Left cardiac atrium (tissue), 4 donors: Measurements from ENCODE around the gene C2CD3. TPM values are rescaled to one million over a fixed set of nuclear protein-coding genes. Genes with fewer than 3 reads are reported as not detected.
"Not testable (repeated sequence)": the region's sequence is repeated elsewhere in the genome, so short reads cannot be mapped to it uniquely, and the experiment has no call there.

ENCODE experiments used
- ATAC-seq, 2 donors: fragments of 200-7000 bp; cut with Tn5 transposase; one replicate each; pipeline ENCODE4 v1.9.1; 2020; ENCODE audit warnings: mild to moderate bottlenecking in 2 of 2, moderate library complexity in 2 of 2
- DNase-seq: peaks from one replicate; pipeline ENCODE4 v3.0.0-alpha.2; 2020
- intact Hi-C, 2 donors: fragments of 100-400 bp; cut with DNase I; formaldehyde crosslinking; loops; one replicate each; pipeline versions ENCODE4 v1.14.1 to v1.15.1; 2022 to 2023
- total RNA-seq, 2 donors: library from RNA; stranded (reverse); fragmentation: NEBNext Ultra II Directional; extraction: Animal tissue kit (Norgen Biotek cat#: 25700); gene quantifications; one replicate each; pipeline ENCODE4 v1.2.1, GENCODE V29; 2021
- donor health status: DM: no; HTN: yes; CAD: no.
- donor health status: DM: no; HTN: yes; CAD: no; lungs with severe emphysema.
- donor health status: DM: yes; HTN: yes; CAD: no.
- donor health status: Dilated cardiomyopathy.

The C2CD3 gene
- total RNA-seq, 2 donors from 2014 or later = 12.2 to 17.9 TPM

- ATAC-seq = no peak
- intact Hi-C loops = no loop called here
- DNase-seq = no peak
These were observed 7.9 kb downstream of the C2CD3 start for GRCh38 chr11:74162681-74163467.

- no peak for ATAC-seq
- no peak for DNase-seq
- intact Hi-C loops = no loop called here
These were observed 11.2 kb downstream of the C2CD3 start for GRCh38 chr11:74159642-74160041.

- DNase-seq (no peak), ATAC-seq (no peak)
- intact Hi-C loops = no loop called here
These were observed 13.6 kb downstream of the C2CD3 start for GRCh38 chr11:74157169-74157568.

- no peak for DNase-seq
- intact Hi-C loops = no loop called here
These were observed 16.1 kb downstream of the C2CD3 start for GRCh38 chr11:74154620-74155281.

GRCh38 chr11:74153224-74153623 lies 17.6 kb downstream of the C2CD3 start:
- ATAC-seq = no peak
- intact Hi-C loops = no loop called here
- DNase-seq = no peak

More at GRCh38 chr11:74154620-74155281, 16.1 kb downstream of the C2CD3 start:
- no peak for ATAC-seq

GRCh38 chr11:74147199-74147929 lies 23.4 kb downstream of the C2CD3 start:
- DNase-seq = no peak
- intact Hi-C loops = no loop called here
- ATAC-seq = peak in 1 of 2 donors; percentile 23

- ATAC-seq = no peak
- intact Hi-C loops = no loop called here
- DNase-seq = no peak
These were observed 26.2 kb downstream of the C2CD3 start for GRCh38 chr11:74144592-74144991.

GRCh38 chr11:74142624-74143023 lies 28.2 kb downstream of the C2CD3 start:
- ATAC-seq = no peak
- intact Hi-C loops = no loop called here
- DNase-seq = no peak

GRCh38 chr11:74141908-74142307 lies 28.9 kb downstream of the C2CD3 start:
- intact Hi-C loops = no loop called here
- DNase-seq (no peak), ATAC-seq (no peak)

GRCh38 chr11:74141241-74141695 lies 29.5 kb downstream of the C2CD3 start:
- ATAC-seq (no peak), DNase-seq (no peak)
- intact Hi-C loops = no loop called here

GRCh38 chr11:74139919-74140431 lies 30.8 kb downstream of the C2CD3 start:
- DNase-seq, ATAC-seq, intact Hi-C loops: not testable (repeated sequence)

- intact Hi-C loops = no loop called here
- ATAC-seq (no peak), DNase-seq (no peak)
These were observed 31.5 kb downstream of the C2CD3 start for GRCh38 chr11:74139151-74139918.

GRCh38 chr11:74138572-74138971 lies 32.2 kb downstream of the C2CD3 start:
- DNase-seq = no peak
- intact Hi-C loops = no loop called here
- ATAC-seq = peak; percentile 73 to 90

- DNase-seq (no peak), ATAC-seq (no peak)
- intact Hi-C loops = no loop called here
These were observed 32.8 kb downstream of the C2CD3 start for GRCh38 chr11:74138021-74138420.

- intact Hi-C loops = no loop called here
- DNase-seq (no peak), ATAC-seq (no peak)
These were observed 35.5 kb downstream of the C2CD3 start for GRCh38 chr11:74135127-74135840.

GRCh38 chr11:74134661-74135060 lies 36.1 kb downstream of the C2CD3 start:
- intact Hi-C loops = no loop called here
- no peak for ATAC-seq
- DNase-seq = no peak

- DNase-seq (no peak), ATAC-seq (no peak)
- intact Hi-C loops = no loop called here
These were observed 37.4 kb downstream of the C2CD3 start for GRCh38 chr11:74133436-74133835.

- intact Hi-C loops = no loop called here
- no peak for ATAC-seq
- no peak for DNase-seq
These were observed 38.0 kb downstream of the C2CD3 start for GRCh38 chr11:74132833-74133232.
